Limb (tissue), 2 donors: ENCODE results near the gene GSE1.

Experiments used
- DNase-seq, 2 donors: peaks; one replicate each; pipeline ENCODE4 v3.0.0-alpha.2; 2016; ENCODE audit errors: extremely low spot score in 2 of 2

GSE1 gene

GRCh38 chr16:85719605-85720301 is 106.6 kb downstream of the GSE1 start:
- DNase-seq: no peak

GRCh38 chr16:85720302-85720637 is 107.1 kb downstream of the GSE1 start:
- DNase-seq: no peak

GRCh38 chr16:85722128-85722893 is 109.2 kb downstream of the GSE1 start:
- DNase-seq: no peak

- no peak for DNase-seq
Observed at GRCh38 chr16:85724126-85724879, 111.2 kb downstream of the GSE1 start.

GRCh38 chr16:85724936-85725335 is 111.8 kb downstream of the GSE1 start:
- DNase-seq: no peak
